NCI-H774 (cell line): ENCODE results near the gene FAM131C.

Experiments used
- DNase-seq: peaks from one replicate; lab custom pipeline; 2025; lab: John Stamatoyannopoulos, UW

FAM131C gene

DNA sequence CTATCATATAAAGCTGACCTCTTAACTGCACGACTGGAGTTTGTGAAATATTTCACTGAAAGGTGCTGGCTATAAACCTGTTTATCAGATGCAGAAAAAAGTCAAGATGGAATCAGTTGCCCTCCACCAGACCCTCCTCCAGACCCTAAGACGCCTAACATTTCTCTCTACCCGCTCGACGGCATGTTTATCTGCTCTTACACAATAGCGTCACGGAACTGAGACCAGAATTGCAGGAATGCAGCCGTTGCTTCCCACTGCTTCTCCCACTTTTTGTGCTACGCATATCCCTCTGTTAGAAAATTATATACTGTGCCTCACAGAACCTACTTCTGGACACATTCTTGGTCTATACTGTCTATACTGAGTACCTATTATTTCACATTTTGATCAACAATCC lies 28.2 kb upstream of the FAM131C start:
- no peak for DNase-seq

DNA sequence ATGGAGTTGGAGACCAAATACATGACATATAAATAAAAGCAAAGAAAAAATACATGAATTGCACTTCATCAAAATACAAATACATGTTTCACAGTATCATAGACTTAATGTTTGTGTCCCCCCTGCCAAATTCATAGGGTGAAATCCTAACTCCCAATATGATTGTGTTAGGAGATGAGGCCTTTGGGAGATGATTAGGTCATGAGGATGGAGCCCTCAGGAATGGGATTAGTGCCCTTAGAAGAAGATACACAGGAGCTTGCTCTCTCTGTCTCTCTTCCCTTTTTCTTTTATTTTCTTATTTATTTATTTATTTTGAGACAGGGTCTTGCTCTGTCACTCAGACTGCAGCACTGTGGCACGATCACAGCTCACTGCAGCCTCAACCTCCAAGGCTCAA lies 26.0 kb upstream of the FAM131C start:
- no peak for DNase-seq

DNA sequence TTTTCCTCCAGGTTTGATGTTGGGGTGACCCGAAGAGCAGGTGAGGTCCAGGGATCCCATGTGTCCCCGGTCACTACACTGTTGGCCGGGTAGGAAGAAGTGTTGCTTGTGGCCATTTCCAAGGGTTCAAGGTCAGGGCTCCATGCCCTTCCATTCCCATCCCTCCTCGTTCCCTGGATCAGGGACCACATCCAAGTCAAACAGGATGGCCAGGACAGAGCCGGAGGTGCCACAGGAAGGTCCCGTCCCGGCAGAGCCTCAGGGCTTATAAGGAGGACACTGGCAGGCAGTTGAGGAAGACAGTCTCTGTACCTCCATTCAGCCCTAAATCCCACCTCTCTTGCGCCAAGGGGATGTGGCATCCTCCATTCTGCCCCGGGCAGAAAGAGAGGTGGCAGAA lies 22.0 kb upstream of the FAM131C start:
- DNase-seq = no peak

DNA sequence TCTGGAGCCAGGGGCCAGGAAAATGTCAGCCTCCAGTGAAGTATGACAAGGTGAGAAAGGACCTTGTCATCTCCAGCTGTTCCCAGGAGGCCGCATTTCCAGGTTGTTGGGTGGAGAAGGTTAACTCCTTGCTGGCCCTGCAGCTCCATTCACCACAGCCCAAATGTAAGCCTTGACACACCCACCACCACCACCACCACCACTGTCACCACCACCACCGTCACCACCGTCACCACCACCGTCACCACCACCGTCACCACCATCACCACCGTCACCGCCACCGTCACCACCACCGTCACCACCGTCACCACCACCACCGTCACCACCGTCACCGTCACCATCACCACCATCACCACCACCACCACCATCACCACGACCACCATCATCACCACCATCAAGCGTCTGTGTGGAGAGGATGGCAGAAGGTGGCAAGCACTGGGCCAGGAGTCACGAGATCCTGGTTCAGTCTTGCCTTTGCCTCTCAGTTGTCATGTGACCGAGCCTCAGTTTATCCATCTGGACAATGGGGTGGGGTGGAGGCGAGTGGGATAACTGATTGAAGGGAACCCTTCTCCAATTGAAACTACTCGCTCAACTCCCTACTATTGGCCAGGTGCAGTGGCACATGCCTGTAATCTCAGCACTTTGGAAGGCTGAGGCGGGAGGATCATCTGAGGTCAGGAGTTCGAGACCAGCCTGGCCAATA lies 21.2 kb upstream of the FAM131C start:
- no peak for DNase-seq

DNA sequence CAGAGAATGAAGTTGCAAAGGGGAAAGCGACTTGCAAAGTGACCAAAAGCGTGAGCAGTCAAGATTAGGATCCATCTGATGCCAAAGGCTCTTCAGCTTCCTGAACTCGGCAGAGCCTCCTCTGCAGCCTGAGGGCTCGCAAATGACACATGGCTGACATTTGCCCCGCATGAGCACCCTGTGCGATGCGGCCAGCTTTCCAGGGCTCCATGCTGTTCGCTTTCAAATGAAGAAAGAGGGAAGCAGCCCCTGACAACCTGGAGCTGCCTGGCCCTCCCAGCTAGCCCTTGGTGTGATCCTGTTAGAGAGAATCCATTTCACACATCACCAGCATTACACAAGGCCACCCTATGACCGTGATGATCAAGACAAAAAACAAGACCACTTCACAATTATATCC lies 20.2 kb upstream of the FAM131C start:
- no peak for DNase-seq

DNA sequence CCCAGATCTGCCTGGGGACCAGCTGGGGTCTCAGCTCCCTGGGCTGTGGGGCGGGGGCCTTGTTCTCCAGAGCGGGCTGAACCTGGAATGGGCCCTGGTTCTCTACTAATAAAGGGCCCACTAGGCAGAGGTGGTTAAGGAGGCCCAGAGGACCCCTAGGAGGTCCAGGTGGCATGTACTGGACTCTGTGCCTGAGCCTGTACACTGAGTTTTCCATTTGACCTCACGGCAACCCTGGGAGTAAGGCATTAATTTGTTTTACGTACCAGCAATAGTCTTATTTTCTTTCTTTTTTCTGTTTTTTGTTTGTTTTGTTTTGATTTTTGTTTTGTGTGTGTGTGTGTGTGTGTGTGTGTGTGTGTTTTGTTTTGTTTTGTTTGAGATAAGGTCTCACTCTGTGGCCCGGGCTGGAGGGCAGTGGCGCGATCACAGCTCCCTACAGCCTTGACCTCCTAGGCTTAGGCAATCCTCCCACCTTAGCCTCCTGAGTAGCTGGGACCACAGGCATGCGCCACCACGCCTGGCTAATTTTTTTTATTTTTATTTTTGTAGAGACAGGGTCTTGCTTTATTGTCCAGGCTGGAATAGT lies 19.6 kb upstream of the FAM131C start:
- no peak for DNase-seq

DNA sequence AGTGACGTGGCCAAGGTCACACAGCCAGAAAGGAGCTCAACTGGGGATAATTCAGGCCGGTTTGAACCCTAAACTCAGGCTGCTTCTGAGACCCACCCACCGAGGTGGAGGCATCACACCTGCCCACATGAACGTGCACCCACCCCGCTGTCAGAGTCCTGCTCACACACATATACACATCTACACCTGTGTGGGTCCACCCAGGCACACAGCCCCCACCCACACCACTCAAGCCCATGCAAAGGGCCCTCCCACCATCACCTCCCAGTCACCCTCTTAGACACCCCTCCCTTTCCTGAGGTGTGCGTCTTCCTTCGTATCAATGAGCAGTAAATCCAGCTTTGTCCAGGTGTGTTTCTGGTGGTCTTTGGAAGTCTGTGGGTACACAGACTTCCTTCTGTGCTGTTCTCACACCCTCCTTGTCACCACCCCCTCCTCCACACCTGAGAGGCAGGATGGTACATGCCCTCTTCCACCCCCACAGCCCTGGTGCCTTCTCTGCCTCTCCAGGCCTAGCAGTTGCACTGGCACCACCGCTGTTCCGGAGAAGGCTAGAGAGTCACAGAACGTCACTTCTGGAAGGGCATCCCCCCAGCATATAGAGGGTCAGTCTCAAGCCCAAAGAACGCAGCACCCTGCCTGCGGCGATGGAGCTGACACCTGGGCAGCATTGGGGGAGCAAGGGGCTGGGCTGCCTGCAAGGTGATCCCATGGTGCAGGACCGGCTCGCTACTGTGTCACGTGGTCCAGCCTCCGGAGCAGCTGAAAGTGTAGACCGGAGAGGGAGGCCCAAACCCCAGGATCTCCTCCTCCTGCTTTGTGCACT lies 18.9 kb upstream of the FAM131C start:
- DNase-seq = no peak

DNA sequence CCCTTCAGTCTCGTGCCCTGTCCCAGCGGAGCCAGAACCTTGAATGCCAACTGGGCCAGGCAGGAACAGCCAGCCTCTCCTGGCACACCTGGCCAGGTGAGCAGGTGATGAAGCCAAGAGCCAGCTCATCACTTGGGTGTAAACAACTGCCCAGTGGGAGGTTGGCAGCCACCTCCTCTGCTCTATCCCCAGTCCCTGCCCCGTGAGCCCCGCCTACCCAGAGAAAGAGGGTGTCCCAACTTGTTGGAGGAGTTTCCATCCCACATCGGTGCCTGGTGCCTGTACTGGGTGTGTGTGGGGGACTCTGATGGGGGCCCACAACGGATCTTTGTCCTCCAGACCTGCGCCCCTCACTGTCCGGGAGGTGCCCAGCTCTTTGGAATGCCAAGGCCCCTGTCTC lies 17.8 kb upstream of the FAM131C start:
- DNase-seq = no peak

DNA sequence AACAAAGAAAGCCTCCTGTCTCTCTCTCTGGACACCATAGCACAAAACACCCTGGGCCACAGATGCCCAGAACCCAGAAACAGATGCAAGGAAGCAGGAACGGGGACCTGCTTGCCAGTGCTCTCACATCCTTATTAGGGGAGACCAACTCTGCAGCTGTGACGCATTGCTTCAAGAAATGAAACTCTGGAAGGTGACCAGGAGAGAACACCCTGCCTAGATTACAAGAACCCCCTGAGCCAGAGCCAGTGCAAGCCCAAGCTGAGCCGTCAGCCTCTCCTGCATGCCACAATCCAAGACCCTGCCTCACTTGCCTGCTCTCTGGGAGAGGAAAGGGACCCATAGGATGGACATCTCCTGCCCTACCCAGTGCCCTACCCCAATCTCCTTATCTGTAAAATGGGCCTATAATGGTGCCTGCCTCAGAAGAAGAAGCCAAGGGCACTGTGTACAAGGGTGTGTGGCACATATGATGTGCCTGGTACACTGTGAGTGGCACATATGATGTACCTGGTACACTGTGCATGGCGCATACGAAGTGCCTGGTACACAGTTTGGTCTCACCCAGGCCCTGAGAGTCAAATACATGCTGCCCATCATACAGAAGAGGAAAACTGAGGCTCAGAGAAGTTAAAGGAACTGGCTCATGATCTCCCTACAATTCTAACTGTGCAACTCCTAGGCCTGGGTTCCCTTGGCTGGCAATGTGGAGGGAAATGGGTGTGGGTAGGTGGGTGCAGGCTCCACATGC lies 16.8 kb upstream of the FAM131C start:
- no peak for DNase-seq

DNA sequence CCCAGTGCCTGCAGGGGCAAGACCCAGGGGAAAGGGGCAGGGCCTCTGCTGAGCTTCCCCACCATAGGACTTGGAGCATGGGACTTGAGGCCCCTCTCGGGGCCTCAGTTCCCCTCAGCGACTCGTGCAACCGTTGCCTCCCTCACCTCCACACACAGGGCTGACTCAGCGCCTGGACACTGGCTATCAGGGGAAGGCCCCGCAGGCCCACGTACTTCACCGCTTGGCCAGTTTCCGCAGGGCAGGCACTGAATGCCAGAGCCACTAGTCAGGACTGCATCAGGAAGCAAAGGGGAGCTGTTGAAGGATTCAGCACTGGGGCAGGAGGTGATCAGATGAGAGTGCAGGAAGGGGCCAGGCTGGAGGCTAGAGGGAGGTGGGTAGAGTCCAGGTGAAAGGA lies 15.5 kb upstream of the FAM131C start:
- DNase-seq = no peak

DNA sequence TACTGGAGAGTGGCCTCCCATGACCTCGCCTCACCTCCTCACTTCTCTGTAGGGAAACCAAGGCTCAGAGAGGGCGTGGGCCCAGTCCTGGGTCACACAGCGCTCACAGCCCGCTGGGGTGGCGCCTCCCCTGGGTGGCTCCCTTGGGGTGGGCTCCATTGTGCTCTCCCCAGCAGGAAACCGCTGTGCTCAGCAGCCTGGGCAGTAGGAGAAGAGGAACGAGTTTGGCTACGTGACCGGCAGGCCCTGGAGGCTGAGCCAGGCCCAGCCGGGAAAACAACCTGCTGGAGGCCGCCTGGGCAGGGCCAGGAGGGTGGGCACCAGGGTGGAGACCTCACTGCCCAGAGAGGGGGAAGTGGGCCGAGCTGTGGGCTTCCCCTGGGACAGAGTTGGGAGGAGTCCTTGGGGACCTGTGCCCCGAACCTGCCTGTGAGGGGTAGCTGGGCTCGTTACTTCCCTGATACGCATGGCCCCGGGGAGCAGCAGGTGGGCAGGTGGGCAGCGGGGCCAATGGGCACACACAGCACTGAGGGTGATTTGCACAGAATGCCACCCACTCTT lies 15.0 kb upstream of the FAM131C start:
- DNase-seq = no peak

DNA sequence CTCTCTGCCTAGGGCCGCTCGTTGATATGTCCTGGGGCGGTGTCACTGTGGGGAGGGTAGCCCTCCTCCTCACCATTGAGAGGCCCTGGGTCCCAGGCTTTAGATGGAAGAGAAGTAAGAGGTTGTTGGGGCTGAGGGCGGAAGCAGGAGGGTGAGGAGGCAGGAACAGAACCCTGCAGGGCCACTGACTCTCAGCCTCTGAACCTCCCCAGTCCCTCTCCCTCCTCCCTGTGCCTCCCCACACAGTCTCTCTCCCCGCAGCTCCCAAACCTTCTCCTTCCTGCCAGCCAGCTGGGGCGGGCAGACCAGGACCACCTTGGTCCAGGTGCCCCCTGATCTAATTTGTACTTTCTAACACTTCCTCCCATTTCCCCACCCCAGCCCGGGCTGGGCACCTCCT lies 14.3 kb upstream of the FAM131C start:
- no peak for DNase-seq

DNA sequence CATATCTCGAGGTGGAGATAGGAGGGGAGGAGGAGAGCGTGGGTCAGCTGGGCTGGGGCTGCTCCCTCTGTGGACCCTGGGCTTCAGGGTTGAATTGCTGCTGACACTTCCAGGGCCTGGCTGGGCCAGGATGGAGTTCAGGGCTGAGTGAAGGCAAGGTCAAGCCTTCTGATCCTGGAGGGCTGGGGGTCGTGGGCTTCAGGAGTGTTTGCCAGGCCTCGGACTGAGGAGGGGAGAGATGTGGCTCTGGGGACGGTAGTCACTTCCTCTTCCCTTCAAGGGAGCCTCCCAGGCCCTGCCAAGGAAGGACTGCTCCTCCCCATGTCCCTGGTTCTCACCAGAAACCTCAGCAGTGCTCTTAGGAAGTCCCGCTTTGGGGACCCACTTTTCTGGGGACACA lies 12.1 kb upstream of the FAM131C start:
- DNase-seq = no peak

DNA sequence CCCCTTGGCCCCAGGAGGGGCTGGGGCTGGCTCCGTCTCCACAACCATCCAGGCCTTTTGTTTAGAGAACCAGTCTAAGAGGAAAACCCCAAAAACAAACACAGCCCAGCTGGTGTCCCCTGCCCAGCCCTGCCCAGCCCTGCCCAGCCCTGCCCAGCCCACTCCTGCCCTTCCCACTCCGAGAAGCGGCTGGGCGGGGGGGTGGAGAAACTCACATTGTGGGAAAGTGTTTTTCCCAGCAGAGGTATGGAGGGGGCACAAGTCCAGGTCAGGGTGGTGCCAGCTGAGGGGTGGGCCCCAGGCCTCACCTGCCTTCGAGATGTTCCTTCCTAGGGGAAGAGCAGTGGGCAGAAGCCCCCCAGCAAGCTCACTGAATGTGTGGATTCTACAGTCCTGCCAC lies 10.0 kb upstream of the FAM131C start:
- no peak for DNase-seq

DNA sequence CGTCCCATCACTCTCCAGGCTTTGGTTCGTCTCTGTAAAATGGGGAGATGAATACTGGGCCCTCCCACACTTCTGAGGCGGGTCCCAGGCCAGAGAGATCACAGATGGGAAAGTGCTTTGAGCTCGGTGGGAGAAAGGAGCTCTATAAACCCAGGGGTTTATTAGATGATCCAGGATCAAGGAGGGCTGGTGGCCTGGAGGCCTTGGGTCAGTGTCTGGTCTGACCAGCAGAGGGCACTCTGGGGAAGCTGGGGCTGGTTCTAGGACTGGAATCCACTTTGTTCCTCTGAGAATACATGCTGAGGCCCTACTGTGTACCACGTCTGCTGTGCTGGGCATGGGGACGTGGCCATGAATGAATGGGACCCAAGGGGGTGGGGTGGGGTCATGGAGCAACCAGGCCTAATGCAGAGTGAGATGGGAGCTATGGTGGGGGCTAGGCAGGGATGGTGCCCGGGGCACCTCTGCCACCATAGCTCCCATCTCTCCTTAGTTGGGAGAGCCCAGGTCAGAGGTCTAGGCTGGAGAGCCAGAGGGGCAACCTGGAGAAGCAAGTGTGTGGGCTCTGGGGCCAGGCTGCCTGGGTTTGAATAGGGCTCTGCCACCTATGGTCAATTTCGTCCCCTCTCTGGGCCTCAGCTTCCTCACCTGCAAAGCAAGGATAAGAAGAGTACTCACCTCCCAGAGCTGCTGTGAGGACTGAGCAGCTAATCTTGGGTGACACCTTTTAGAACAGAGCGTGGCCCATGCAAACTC lies 9.0 kb upstream of the FAM131C start:
- DNase-seq = no peak

DNA sequence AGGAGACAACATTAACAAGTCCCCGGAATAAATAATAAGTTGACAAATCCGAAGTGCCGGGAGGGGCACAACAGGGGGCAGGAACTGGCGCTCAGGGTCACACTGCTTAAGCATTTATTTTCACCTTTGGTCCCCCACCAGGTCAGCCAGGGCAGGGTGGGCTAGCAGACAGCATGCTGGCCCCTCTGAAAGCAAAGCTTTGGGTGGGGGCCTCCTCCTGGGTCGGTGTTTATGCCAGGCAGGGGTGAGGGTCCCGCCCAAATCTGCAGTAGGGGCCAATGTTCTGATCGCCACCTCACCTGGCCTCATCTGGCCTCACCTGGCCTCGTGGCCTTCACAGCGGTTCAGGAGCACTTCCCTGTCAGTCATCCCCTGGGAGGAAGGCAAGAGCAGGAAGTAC lies 8.2 kb upstream of the FAM131C start:
- DNase-seq = no peak

DNA sequence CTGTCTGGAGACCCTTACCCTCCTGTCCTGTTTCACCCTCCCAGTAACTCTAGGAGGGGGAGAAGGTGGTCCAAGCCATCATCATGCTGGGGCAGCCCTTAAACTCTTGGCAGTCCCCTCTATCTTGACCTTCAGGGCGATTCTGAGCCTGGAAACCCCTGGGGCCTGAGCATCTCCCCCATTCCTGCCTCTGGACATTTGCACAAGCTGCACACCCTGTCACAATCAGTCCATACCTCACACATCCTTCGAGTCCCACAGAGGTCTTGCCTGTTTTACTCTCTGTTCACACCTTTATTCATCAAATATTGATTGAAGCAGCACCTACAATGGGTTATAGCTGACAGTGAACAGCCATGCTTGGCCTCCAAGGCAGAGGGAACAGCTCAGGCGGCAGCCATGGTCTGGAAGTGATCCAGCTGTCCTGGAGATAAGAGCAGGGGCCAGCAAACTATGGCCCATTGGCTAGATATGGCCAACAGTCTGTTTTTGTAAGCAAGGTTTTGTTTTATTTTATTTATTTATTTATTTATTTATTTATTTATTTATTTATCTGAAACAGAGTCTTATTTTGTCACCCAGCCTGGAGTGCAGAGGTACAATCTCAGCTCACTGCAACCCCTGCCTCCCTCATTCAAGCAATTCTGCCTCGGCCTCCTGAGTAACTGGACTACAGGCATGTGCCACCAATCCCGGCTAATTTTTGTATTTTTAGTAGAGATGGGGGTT lies 7.1 kb upstream of the FAM131C start:
- DNase-seq = no peak

DNA sequence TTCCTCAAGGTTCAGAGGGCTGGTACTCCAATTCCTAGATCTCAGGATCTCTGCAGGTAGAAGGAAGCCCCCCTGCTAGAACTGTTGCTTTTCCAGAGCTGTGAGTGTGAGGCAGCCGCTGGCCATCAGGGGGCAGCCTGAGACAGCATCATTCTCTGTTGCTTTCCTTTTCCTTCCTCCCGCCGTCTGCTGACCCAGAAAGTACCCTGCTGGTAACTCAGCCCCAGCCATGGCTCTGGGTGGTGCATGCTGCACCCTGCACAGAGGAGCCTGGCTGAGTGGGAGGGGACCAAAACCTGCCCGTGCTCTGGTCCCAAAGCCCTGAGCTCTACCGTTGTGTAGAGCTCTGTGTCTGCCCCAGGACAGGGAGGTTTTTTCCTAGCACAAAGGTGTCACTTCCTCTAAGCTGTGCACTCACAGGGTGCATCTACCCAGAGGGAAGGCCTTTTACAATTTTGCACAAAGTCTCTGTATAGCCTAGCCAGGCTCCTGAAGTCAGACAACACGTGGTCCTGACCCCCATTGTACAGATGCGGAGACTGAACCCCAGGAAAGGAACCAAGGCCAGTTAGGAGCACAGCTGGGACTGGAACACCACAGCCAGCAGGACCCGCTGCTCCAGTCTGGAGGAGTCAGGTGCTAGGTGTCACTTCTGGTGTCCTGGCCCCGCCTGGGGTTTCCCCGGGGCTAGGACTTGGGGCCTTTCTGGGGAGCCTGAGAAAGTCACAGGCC lies 5.6 kb upstream of the FAM131C start:
- peak; percentile 4 for DNase-seq

DNA sequence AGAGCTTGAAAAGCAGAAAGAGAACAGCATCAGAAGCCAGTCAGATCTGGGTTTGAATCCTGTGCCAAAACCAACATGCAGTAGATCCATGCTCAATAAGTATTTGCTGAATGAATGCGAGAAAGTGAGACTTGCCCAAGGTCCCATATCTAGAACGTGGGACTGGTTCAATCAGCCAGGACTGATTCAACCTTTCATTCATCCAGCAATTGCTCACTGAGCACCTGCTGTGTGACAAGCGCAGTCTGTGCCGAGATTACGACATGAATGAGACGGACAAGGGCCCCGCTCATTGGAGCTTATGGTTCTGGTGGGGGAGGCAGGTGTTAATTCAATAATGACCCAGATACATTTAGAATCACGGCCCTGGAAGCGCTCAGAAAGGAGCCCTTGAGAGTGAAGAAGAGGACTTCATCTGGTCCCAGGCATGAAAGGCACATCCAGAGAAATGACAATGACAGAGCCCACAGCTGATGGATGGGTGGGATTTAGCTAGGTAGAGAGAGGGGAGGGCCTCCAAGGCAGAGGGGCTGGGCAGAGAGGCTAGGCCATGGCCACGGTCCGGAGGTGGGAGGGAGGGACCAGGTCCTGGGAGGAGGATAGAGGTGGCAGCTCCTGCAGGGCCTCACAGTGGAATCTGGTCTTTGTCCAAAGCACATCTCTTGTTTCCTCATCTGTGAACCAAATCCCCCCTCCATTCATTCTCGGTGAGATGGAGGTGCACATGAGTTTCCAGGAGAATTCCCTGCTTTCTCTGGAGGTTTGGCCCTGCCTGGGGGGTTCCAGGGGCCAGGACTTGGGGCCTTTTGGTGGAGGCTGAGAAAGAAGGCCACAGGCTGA lies 4.2 kb upstream of the FAM131C start:
- no peak for DNase-seq
